RWPE2 (cell line): ENCODE measurements around the gene APBA1.

Experiments
- ATAC-seq: fragments of 200-7000 bp; cut with Tn5 transposase; 3 replicates; pipeline ENCODE4 v1.9.1; 2021; ENCODE audit warnings: low read depth
- DNase-seq: peaks from one replicate; pipeline ENCODE4 v3.0.0-alpha.2; 2020; ENCODE audit warnings: low spot score
- H3K27ac ChIP-seq: fragments of 450-650 bp; 2 replicates; pipeline ENCODE4 v1.5.1; 2017; ENCODE audit warnings: mild to moderate bottlenecking; ENCODE audit not compliant: poor library complexity, severe bottlenecking
- H3K27me3 ChIP-seq: fragments of 250-450 bp; sonication (Bioruptor Pico); 2 replicates; pipeline ENCODE4 v1.5.1; 2021; ENCODE audit warnings: mild to moderate bottlenecking, moderate library complexity; ENCODE audit not compliant: insufficient read depth, poor library complexity, severe bottlenecking
- H3K36me3 ChIP-seq: fragments of 250-450 bp; sonication (Bioruptor Pico); 2 replicates; pipeline ENCODE4 v1.5.1; 2020; ENCODE audit warnings: low read depth, mild to moderate bottlenecking, moderate library complexity
- H3K4me1 ChIP-seq: fragments of 250-450 bp; sonication (Bioruptor Pico); 2 replicates; pipeline ENCODE4 v1.5.1; 2021; ENCODE audit warnings: mild to moderate bottlenecking, moderate library complexity; ENCODE audit not compliant: insufficient read depth, poor library complexity, severe bottlenecking
- H3K4me3 ChIP-seq: fragments of 250-450 bp; sonication (Bioruptor Pico); 2 replicates; pipeline ENCODE4 v1.5.1; 2021; ENCODE audit warnings: mild to moderate bottlenecking, moderate library complexity; ENCODE audit not compliant: severe bottlenecking
- H3K9me3 ChIP-seq: fragments of 250-450 bp; sonication (Bioruptor Pico); 2 replicates; pipeline ENCODE4 v1.5.1; 2021; ENCODE audit warnings: mild to moderate bottlenecking, moderate library complexity; ENCODE audit not compliant: severe bottlenecking
- TF ChIP-seq, protein P1 (sequence below): fragments of 450-650 bp; IDR thresholded peaks from one replicate; pipeline ENCODE4 v1.5.1; 2017; ENCODE audit warnings: mild to moderate bottlenecking, moderate library complexity; ENCODE audit not compliant: poor library complexity, severe bottlenecking

Gene APBA1

DNA sequence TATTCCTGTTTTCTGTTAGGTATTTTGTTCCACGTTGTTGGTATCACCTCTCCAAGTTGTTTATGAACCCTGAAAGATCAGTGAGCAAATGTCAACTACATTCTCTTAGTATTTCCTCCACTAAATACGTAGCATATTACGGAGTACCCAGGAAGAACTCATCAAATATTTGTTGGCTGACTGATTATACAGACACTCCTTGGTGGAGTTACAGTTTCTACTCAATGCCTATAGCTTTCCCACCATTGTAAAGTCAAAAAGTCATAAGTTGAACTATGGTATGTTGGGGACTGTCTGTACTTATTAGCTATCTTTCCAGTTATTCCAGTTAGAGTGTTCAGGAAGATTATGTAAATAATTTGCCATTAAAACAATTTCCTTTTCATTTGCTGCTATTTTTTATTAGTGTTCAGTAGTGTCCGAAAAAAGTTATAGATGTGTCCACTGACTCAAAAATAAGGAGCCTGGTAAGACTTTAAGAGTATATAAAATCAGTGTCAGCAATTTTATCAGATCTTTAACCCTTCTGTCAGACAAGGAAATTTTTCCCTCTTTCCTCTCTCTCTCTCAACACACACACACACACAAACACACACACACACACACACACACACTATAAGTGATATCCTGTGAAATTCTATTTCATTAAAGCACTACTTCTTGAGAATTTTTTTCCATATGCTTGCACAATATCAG lies 6.8 kb upstream of the APBA1 start:
- Histone ChIP-seq H3K9me3 (no peaks in the 10 kb centered on the region), H3K4me1 (peaks cover 19% of the 10 kb centered on the region), H3K27me3 (no peaks in the 10 kb centered on the region), H3K36me3 (no peaks in the 10 kb centered on the region), H3K27ac (no peak overlapping the region), H3K4me3 (no peak overlapping the region)
- DNase-seq (no peak), ATAC-seq (no peak)
- TF ChIP-seq, protein P1, sequence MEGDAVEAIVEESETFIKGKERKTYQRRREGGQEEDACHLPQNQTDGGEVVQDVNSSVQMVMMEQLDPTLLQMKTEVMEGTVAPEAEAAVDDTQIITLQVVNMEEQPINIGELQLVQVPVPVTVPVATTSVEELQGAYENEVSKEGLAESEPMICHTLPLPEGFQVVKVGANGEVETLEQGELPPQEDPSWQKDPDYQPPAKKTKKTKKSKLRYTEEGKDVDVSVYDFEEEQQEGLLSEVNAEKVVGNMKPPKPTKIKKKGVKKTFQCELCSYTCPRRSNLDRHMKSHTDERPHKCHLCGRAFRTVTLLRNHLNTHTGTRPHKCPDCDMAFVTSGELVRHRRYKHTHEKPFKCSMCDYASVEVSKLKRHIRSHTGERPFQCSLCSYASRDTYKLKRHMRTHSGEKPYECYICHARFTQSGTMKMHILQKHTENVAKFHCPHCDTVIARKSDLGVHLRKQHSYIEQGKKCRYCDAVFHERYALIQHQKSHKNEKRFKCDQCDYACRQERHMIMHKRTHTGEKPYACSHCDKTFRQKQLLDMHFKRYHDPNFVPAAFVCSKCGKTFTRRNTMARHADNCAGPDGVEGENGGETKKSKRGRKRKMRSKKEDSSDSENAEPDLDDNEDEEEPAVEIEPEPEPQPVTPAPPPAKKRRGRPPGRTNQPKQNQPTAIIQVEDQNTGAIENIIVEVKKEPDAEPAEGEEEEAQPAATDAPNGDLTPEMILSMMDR, result no peak

DNA sequence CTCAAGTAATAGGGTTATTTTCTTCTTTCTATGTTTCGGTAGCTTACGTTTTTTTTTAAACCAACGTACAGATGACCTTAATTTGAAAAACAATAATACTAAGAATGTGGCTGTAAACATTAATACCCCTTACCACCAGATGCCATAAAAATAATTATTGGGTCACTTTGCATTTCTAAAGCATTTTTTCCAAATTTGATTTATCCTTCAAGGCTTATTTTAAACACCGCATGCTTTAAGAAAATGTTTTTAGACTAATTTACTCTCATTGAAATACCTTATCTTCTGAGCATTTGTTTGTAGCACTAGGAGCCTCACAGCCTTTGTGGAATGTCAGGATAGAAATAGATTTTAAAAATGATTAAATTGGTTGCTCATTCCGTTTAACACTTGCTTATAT lies 5.8 kb upstream of the APBA1 start:
- H3K4me3 ChIP-seq, result no peak overlapping the region
- no peak for DNase-seq
- H3K27me3 ChIP-seq, result no peaks in the 10 kb centered on the region
- no peaks in the 10 kb centered on the region for H3K36me3 ChIP-seq
- H3K27ac ChIP-seq, result no peak overlapping the region
- H3K4me1 ChIP-seq, result peaks cover 22% of the 10 kb centered on the region
- no peaks in the 10 kb centered on the region for H3K9me3 ChIP-seq
- TF ChIP-seq, protein P1, result no peak
- no peak for ATAC-seq

DNA sequence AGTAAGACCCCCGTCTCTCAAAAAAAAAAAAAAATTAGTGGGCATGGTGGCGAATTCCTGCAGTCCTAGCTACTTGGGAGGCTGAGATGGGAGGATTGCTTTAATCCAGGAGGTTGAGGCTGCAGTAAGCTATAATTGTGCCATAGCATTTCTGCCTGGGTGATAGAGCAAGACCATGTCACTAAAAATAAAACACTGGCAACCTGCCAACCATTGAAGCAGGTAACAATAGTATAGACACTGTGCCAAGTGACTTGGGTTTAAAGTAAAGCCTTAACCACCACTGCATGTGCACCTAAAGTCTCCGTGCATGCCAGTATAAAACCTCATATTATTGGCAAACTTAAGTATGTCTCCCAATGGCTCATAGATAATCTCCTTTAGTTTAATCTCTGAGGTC lies 3.4 kb upstream of the APBA1 start:
- Histone ChIP-seq H3K9me3 (no peaks in the 10 kb centered on the region), H3K27ac (peak overlapping the region; percentile 64), H3K4me1 (peaks cover 22% of the 10 kb centered on the region), H3K36me3 (no peaks in the 10 kb centered on the region), H3K27me3 (no peaks in the 10 kb centered on the region), H3K4me3 (no peak overlapping the region)
- TF ChIP-seq, protein P1, result no peak
- ATAC-seq, result no peak
- no peak for DNase-seq

DNA sequence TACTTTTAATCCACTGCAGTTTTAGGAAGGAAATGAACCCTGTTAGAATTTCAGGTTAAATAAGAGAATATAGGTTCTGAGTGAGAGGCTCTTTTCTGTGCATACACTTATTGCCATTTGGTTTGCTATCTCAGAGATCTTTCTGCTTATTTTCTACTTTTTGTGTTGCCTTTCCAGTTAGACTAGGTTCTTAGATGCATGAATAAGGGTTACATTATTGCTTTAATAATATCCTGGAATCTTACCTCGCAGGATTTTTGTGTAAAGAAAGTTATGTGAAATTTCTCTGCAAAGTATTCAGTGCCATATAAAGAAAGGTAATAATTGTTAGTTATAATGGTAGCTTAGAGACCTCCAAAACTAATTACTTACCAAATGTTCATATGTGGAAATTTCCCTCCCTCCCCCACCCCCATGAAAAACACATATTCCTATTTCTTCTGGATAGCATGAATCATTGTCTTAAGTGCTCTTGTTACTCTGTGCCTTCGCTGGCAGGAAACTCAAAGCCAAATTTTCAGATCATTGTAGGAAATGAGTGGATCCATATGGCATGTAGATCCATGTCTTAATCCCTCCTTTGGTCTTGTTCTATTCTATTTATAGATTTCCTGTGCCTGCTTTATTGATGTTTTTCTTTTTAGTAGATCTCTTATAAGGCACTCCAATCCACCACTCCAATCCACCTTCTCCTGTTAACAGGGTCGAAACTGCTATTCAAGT lies 2.7 kb upstream of the APBA1 start:
- ATAC-seq, result peak; percentile 49

More for the DNA sequence above, 2.7 kb upstream of the APBA1 start:
- Histone ChIP-seq H3K27ac (peak overlapping the region; percentile 64), H3K36me3 (no peaks in the 10 kb centered on the region), H3K9me3 (no peaks in the 10 kb centered on the region), H3K4me3 (no peak overlapping the region), H3K4me1 (peaks cover 22% of the 10 kb centered on the region), H3K27me3 (no peaks in the 10 kb centered on the region)
- no peak for DNase-seq
- TF ChIP-seq, protein P1, result no peak
